ENCODE results near the gene CACHD1. TPM values are rescaled to one million over a fixed set of nuclear protein-coding genes. Genes with fewer than 3 reads are reported as not detected.

Gene CACHD1
- total and polyA plus RNA-seq, 2 of the 8 experiments (the other 6 are each of a cell fraction or from before 2014, with no cell fraction given): 22.2 to 42.5 TPM

DNA sequence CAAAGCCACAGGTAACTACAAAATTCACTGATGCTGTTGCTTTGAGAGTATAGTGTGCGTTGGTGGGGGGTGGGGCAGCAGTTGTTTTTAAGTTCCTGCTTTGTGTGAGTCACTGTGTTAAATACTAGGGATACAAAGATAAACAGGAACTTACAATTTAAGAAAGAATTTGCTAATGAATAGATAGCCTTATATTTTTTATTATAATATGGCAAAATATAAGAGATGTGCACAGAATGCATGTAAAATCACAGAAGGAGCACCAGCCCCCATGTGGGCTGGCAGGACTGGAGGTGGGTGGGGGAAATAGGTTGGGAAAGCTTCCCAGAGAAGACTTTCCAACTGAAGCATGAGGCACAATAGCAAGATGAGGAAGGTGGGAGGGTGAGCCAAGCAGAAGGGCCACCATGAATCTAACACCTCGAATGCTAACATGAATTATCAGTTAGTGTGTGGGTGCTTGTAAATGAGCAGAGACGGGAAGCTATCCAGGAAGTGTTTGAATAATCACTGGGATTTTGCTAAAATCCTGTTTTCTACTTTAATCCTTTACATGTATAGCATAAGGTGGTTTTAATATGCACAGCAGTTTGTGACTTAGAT lies 217.9 kb downstream of the CACHD1 start:
- Histone ChIP-seq H4K5ac (ENCODE audit: insufficient read length, low read depth, low read length) (no peak overlapping the region), H3K27me3 (replicated peaks in 1 of 4; ENCODE audit: control insufficient read depth in 3 of 4, extremely low read depth in 1 of 4, insufficient read depth in 3 of 4, low read length in 3 of 4) (no peaks in the 10 kb centered on the region), H3K23ac (ENCODE audit: insufficient read length) (no peak overlapping the region), H3K9ac (replicated peaks in 1 of 4; ENCODE audit: extremely low read depth in 1 of 4, low read depth in 3 of 4, low read length in 3 of 4) (no peak overlapping the region), H3K79me2 (ENCODE audit: control insufficient read depth in 1 of 2, insufficient read depth in 2 of 2, low read length in 2 of 2) (no peaks in the 10 kb centered on the region), H3K4me2 (ENCODE audit: insufficient read depth in 1 of 2, low read depth in 2 of 2, low read length in 2 of 2) (no peak overlapping the region), H4K20me1 (replicated peaks in 1 of 2; ENCODE audit: control insufficient read depth in 1 of 2, insufficient read depth in 2 of 2, low read length in 2 of 2) (peaks cover 0 to 2% of the 10 kb centered on the region in 2 experiments), H3K4me3 (ENCODE audit: extremely low read depth in 1 of 4, insufficient read depth in 2 of 4, low read depth in 3 of 4, low read length in 4 of 4) (no peak overlapping the region), H2BK20ac (ENCODE audit: low read length) (no peak overlapping the region), H2BK5ac (ENCODE audit: low read depth, low read length) (no peak overlapping the region), H3K56ac (replicated peaks; ENCODE audit: insufficient read length, low read depth, low read length) (no peak overlapping the region), H3K9me3 (ENCODE audit: insufficient read depth in 2 of 2, low read depth in 1 of 2, low read length in 1 of 2) (no peaks in the 10 kb centered on the region), H3K27ac (ENCODE audit: low read depth, low read length) (no peak overlapping the region), H2BK12ac (ENCODE audit: low read depth, low read length) (no peak overlapping the region), H2AFZ (ENCODE audit: low read length) (no peak overlapping the region), H3K4me1 (replicated peaks in 1 of 4; ENCODE audit: control insufficient read depth in 3 of 4, insufficient read depth in 4 of 4, low read length in 3 of 4) (peaks cover 0 to 5% (median 2%) of the 10 kb centered on the region in 4 experiments; a peak in 3 of 7 replicates), H3K36me3 (ENCODE audit: control insufficient read depth in 2 of 4, insufficient read depth in 4 of 4, low read length in 3 of 4) (peaks cover 8 to 79% (median 47%) of the 10 kb centered on the region in 4 experiments; a peak in 7 of 8 replicates), H2BK120ac (replicated peaks; ENCODE audit: low read depth, low read length) (no peak overlapping the region), H3K23me2 (ENCODE audit: low read depth, low read length) (no peaks in the 10 kb centered on the region), H4K8ac (ENCODE audit: extremely low read depth, insufficient read depth, low read length) (no peak overlapping the region), H3K18ac (ENCODE audit: extremely low read depth, low read length) (no peak overlapping the region), H2BK15ac (ENCODE audit: low read length) (no peak overlapping the region), H3K79me1 (ENCODE audit: low read depth, low read length) (no peaks in the 10 kb centered on the region), H4K91ac (replicated peaks; ENCODE audit: insufficient read length, low read length) (no peak overlapping the region), H3K14ac (ENCODE audit: insufficient read length) (no peak overlapping the region), H2AK5ac (ENCODE audit: low read depth, low read length) (no peak overlapping the region), H3K4ac (replicated peaks; ENCODE audit: insufficient read length, low read depth, low read length) (no peak overlapping the region)
- ChIA-PET POLR2A (ENCODE audit: partially characterized antibody) (no interaction called here), CTCF (ENCODE audit: partially characterized antibody) (interaction anchor here (0.8 to 5.3 kb wide), 4 partner anchors 9 to 341 kb away, joined by 4 to 26 read pairs (median 10); no protein-coding TSS in a partner anchor)
- no peak for DNase-seq (ENCODE audit: low read depth in 1 of 2, low spot score in 2 of 2)
- FAIRE-seq: no peak
- WGBS, 2 experiments (ENCODE audit: extremely low coverage in 1 of 2, insufficient coverage in 1 of 2, insufficient read length in 1 of 2, insufficient replicate concordance in 2 of 2, low coverage in 1 of 2, low lambda C conversion rate in 2 of 2, missing lambda C conversion rate in 1 of 2): 89% methylated on average over 3 of the region's 3 CpGs; no CpG with 5 or more reads in 1 of the 2 experiments
- TF ChIP-seq HDAC6 (IDR thresholded peaks at IDR 0.05; ENCODE audit: low read depth, low read length) (no peak), BACH1 (IDR thresholded peaks at IDR 0.05; ENCODE audit: low read length) (no peak), SRF (IDR thresholded peaks at IDR 0.05; ENCODE audit: low read depth, low read length) (no peak), EZH2 (IDR thresholded peaks at IDR 0.05; ENCODE audit: low read depth, low read length, severe bottlenecking) (no peak), KDM5A (IDR thresholded peaks at IDR 0.05; ENCODE audit: low read length) (no peak), JUND (IDR thresholded peaks at IDR 0.05; ENCODE audit: low read length) (no peak), TCF12 (IDR thresholded peaks at IDR 0.05; ENCODE audit: low read depth, low read length) (no peak), RBBP5 (IDR thresholded peaks at IDR 0.05; ENCODE audit: borderline replicate concordance, low read depth, low read length) (no peak), EGR1 (IDR thresholded peaks at IDR 0.05; ENCODE audit: borderline replicate concordance, low read depth, low read length) (no peak), CBX5 (IDR thresholded peaks at IDR 0.05; ENCODE audit: low read depth, low read length) (no peak), CHD1 (IDR thresholded peaks at IDR 0.05; ENCODE audit: low read depth, low read length) (no peak), HDAC2 (IDR thresholded peaks at IDR 0.05; ENCODE audit: borderline replicate concordance in 1 of 2, low read depth in 2 of 2, low read length in 2 of 2) (no peak), SUZ12 (IDR thresholded peaks at IDR 0.05; ENCODE audit: low read length) (no peak)
- TF ChIP-seq, protein P1, sequence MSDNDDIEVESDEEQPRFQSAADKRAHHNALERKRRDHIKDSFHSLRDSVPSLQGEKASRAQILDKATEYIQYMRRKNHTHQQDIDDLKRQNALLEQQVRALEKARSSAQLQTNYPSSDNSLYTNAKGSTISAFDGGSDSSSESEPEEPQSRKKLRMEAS (IDR thresholded peaks at IDR 0.05): no peak

All from H1 (cell line).